Lung (tissue), 12 donors: ENCODE data around the gene ANTXR2. TPM values are rescaled to one million over a fixed set of nuclear protein-coding genes. Genes with fewer than 3 reads are reported as not detected.

ENCODE experiments used
- ATAC-seq: fragments of 200-7000 bp; cut with Tn5 transposase; one replicate; pipeline ENCODE4 v1.9.1; 2020; ENCODE audit warnings: moderate number of reproducible peaks; ENCODE audit not compliant: insufficient read depth, low FRiP score
- DNase-seq, 3 donors: peaks; one replicate each; pipeline ENCODE4 v3.0.0-alpha.2; 2013 to 2017
- H3K27ac ChIP-seq, 2 donors: one replicate each; pipeline ENCODE4 v1.5.1; 2013; ENCODE audit warnings: mild to moderate bottlenecking in 2 of 2, moderate library complexity in 2 of 2, control low read depth in 1 of 2, inconsistent platforms in 1 of 2, low read depth in 1 of 2, low read length in 1 of 2
- H3K27me3 ChIP-seq, 3 donors: one replicate each; pipeline ENCODE4 v1.5.1; 2013; ENCODE audit warnings: low read length in 2 of 3; ENCODE audit not compliant: control insufficient read depth in 3 of 3, insufficient read depth in 3 of 3
- H3K36me3 ChIP-seq, 4 donors: one replicate each; pipeline ENCODE4 v1.5.1; 2013; ENCODE audit warnings: low read length in 4 of 4, mild to moderate bottlenecking in 1 of 4, moderate library complexity in 1 of 4; ENCODE audit not compliant: control insufficient read depth in 4 of 4, insufficient read depth in 4 of 4
- H3K4me1 ChIP-seq, 5 donors: one replicate each; pipeline ENCODE4 v1.5.1; 2013; ENCODE audit warnings: low read length in 5 of 5, mild to moderate bottlenecking in 2 of 5, moderate library complexity in 1 of 5; ENCODE audit not compliant: control insufficient read depth in 5 of 5, insufficient read depth in 5 of 5
- H3K4me3 ChIP-seq: one replicate; pipeline ENCODE4 v1.5.1; 2013; ENCODE audit warnings: mild to moderate bottlenecking, control low read depth, moderate library complexity
- H3K9ac ChIP-seq, 2 donors: one replicate each; pipeline ENCODE4 v1.5.1; 2013; ENCODE audit warnings: low read length in 2 of 2, control low read depth in 1 of 2; ENCODE audit not compliant: insufficient read depth in 1 of 2
- H3K9me3 ChIP-seq, 4 donors: one replicate each; pipeline ENCODE4 v1.5.1; 2013; ENCODE audit warnings: low read length in 3 of 4, mild to moderate bottlenecking in 1 of 4, moderate library complexity in 1 of 4; ENCODE audit not compliant: control insufficient read depth in 4 of 4, insufficient read depth in 3 of 4
- WGBS, 2 donors: extraction: QIAGEN DNeasy Blood & Tissue Kit; methylation state at CpG; one replicate each; pipeline ENCODE4 v1.1.7; 2013; 5-methylcytosine and 5-hydroxymethylcytosine counted together
- polyA plus RNA-seq, 2 donors: library from polyadenylated mRNA; stranded (reverse); fragments of 200-250 nt; gene quantifications; one replicate each; pipeline ENCODE4 v1.2.1, GENCODE V29; 2013
- total RNA-seq, 2 donors: library from RNA; depleted of rRNA in 1 of 2; stranded (reverse); fragments of >200 nt in 1 of 2; gene quantifications; one replicate each; pipeline ENCODE4 v1.2.1, GENCODE V29; 2014 to 2021
- TF ChIP-seq, protein P1 (sequence below): IDR thresholded peaks from 2 replicates; pipeline ENCODE4 v1.5.1; 2012; ENCODE audit warnings: mild to moderate bottlenecking; ENCODE audit errors: control extremely low read depth, extremely low read depth
- donor health status: control.
- donor health status: control.
- donor health status: Bipolar disorder and iron deficiency.
- donor health status: healthy.
- donor health status: DM: yes; HTN: yes; CAD: no.

Gene ANTXR2
- total and polyA plus RNA-seq, 4 donors: 4.8 to 47.2 (median 28.6) TPM

DNA sequence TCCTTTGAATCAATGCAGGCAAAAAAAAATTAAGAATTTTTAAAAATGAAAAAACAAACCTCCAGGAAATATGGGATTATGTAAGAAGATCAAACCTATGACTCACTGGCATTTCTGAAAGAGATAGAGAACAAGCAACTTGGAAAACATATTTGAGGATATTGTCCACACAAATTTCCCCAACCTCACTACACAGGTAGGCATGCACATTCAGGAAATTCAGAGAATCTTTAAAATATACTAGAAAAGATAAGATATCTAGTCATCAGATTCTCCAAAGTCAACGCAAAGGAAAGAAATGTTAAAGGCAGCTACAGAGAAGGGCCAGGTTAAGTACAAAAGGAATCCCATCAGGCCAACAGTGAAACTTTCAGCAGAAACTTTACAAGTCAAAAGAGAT is 85.6 kb downstream of the ANTXR2 start:
- Histone ChIP-seq H3K27me3 (no peaks in the 10 kb centered on the region), H3K9me3 (peaks cover 0 to 2% (median 0%) of the 10 kb centered on the region in 4 donors), H3K4me3 (no peak overlapping the region), H3K4me1 (peaks cover 0 to 6% (median 0%) of the 10 kb centered on the region in 5 donors), H3K36me3 (peaks cover 0 to 3% (median 0%) of the 10 kb centered on the region in 4 donors), H3K9ac (no peak overlapping the region), H3K27ac (no peak overlapping the region)
- TF ChIP-seq, protein P1, sequence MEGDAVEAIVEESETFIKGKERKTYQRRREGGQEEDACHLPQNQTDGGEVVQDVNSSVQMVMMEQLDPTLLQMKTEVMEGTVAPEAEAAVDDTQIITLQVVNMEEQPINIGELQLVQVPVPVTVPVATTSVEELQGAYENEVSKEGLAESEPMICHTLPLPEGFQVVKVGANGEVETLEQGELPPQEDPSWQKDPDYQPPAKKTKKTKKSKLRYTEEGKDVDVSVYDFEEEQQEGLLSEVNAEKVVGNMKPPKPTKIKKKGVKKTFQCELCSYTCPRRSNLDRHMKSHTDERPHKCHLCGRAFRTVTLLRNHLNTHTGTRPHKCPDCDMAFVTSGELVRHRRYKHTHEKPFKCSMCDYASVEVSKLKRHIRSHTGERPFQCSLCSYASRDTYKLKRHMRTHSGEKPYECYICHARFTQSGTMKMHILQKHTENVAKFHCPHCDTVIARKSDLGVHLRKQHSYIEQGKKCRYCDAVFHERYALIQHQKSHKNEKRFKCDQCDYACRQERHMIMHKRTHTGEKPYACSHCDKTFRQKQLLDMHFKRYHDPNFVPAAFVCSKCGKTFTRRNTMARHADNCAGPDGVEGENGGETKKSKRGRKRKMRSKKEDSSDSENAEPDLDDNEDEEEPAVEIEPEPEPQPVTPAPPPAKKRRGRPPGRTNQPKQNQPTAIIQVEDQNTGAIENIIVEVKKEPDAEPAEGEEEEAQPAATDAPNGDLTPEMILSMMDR: no peak
- 92 to 100% methylated on average over 1 of the region's 1 CpG for WGBS, 2 donors
- ATAC-seq (no peak), DNase-seq (no peak)

DNA sequence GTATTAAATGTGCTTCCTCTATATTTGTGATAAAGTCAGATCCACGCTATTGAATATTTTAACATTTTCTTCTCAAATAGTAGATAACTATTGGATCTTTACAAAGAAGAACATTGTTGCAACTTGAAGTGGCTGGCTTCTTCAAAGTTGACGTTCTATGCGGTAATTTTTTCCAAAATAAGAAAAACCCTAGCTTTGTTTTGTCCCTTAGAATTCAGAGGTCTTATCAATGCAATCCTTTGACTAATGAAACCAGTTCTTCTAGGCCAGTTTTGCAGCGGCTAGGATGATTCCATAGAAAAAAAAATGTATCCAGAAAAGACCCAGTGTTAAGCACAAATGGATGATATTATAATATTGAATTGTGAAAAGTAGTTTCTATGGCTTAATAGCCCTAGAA is 89.6 kb downstream of the ANTXR2 start:
- Histone ChIP-seq H3K27ac (no peak overlapping the region), H3K27me3 (no peaks in the 10 kb centered on the region), H3K4me1 (peaks cover 0 to 7% (median 0%) of the 10 kb centered on the region in 5 donors), H3K36me3 (peaks cover 0 to 3% (median 1%) of the 10 kb centered on the region in 4 donors), H3K9ac (no peak overlapping the region), H3K9me3 (no peaks in the 10 kb centered on the region), H3K4me3 (no peak overlapping the region)
- no peak for ATAC-seq
- WGBS, 2 donors: 72 to 97% methylated on average over 4 of the region's 4 CpGs
- TF ChIP-seq, protein P1: no peak
- no peak for DNase-seq

GRCh38 chr4:79982601-79983322 is 90.3 kb downstream of the ANTXR2 start:
- TF ChIP-seq, protein P1: no peak
- peaks cover 0 to 7% (median 0%) of the 10 kb centered on the region in 5 donors for H3K4me1 ChIP-seq
- 75 to 93% methylated on average over 1 of the region's 1 CpG for WGBS, 2 donors
- H3K27ac ChIP-seq: no peak overlapping the region
- H3K9me3 ChIP-seq: no peaks in the 10 kb centered on the region
- peaks cover 0 to 6% (median 2%) of the 10 kb centered on the region in 4 donors for H3K36me3 ChIP-seq
- no peak overlapping the region for H3K4me3 ChIP-seq
- peak in 2 of 3 donors; percentile 70 to 77 for DNase-seq
- no peak for ATAC-seq
- no peaks in the 10 kb centered on the region for H3K27me3 ChIP-seq
- no peak overlapping the region for H3K9ac ChIP-seq
